BLaER1 treated with 17β-estradiol and CSF1 and Interleukin-3, amounts not matched to agents 10 nM and 100 nM (cell line): ENCODE results near the gene DGKZ.
A peak's percentile ranks its signal among the peaks of the same experiment; 100 is the strongest.

ENCODE experiments used
- H3K27ac ChIP-seq, 11 experiments: shearing (Covaris generic); formaldehyde crosslinking; 2 replicates each; pipeline ENCODE4 v1.8.1; 2022
- H3K27me3 ChIP-seq, 11 experiments: shearing (Covaris generic); formaldehyde crosslinking; 2 replicates each; pipeline ENCODE4 v1.8.1; 2022
- H3K36me3 ChIP-seq, 11 experiments: shearing (Covaris generic); formaldehyde crosslinking; 2 replicates each; pipeline ENCODE4 v1.8.1; 2022
- H3K4me1 ChIP-seq, 10 experiments: shearing (Covaris generic); formaldehyde crosslinking; 2 replicates each; pipeline ENCODE4 v1.8.1; 2022
- H3K4me2 ChIP-seq, 11 experiments: shearing (Covaris generic); formaldehyde crosslinking; 2 replicates each; pipeline ENCODE4 v1.8.1; 2022
- H3K4me3 ChIP-seq, 10 experiments: shearing (Covaris generic); formaldehyde crosslinking; 2 replicates each; pipeline ENCODE4 v1.8.1; 2022
- H3K9ac ChIP-seq, 11 experiments: shearing (Covaris generic); formaldehyde crosslinking; 2 replicates each; pipeline ENCODE4 v1.8.1; 2022
- H3K9me3 ChIP-seq, 11 experiments: shearing (Covaris generic); formaldehyde crosslinking; replicated peaks in 1 of 11; 2 replicates each; pipeline ENCODE4 v1.8.1; 2022
- H4K20me1 ChIP-seq, 11 experiments: shearing (Covaris generic); formaldehyde crosslinking; 2 replicates each; pipeline ENCODE4 v1.8.1; 2022
- Cebpa-rat ChIP-seq, 11 experiments: shearing (Covaris generic); IDR thresholded peaks; 2 replicates each; pipeline ENCODE4 v1.8.1; 2022

Gene DGKZ

DNA sequence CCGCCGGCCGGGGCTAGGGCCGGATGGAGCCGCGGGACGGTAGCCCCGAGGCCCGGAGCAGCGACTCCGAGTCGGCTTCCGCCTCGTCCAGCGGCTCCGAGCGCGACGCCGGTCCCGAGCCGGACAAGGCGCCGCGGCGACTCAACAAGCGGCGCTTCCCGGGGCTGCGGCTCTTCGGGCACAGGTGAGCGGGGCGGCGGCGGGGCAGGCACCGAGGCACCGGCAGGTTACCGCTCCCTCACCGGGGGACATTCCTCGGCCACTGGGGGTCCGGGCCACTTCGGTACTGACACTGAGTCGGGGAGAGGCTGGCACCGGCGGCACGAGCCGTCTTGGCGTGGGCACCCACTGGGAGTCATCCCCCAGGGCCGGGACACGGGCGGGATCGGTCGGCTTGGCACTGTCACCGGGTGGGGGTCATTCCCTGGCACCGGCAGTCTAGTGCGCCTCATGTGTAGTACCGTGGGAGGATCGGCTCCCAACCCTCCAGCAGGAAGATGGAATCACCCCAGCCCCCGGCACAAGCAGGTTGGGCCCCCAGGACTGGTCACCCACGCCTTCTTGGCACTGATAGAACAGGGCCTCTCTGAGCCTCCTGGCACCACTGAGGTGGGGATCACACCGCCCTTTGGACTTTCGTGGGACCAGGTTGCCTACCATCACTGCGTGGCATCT lies 511 bp downstream of the DGKZ start:
- H3K9me3 ChIP-seq: no peaks in the 10 kb centered on the region
- H3K27me3 ChIP-seq: no peaks in the 10 kb centered on the region; a peak in 1 of 22 replicates
- H3K4me3 ChIP-seq: peak overlapping the region; percentile 84 to 99 (median 96)
- peaks cover 74 to 90% (median 83%) of the 10 kb centered on the region in 10 experiments for H3K4me1 ChIP-seq
- H4K20me1 ChIP-seq: peaks cover 49 to 67% (median 52%) of the 10 kb centered on the region in 11 experiments
- H3K27ac ChIP-seq: peak overlapping the region; percentile 63 to 95 (median 87)
- peak overlapping the region; percentile 88 to 97 (median 93) for H3K9ac ChIP-seq
- peaks cover 0 to 28% (median 12%) of the 10 kb centered on the region in 11 experiments; a peak in 14 of 22 replicates for H3K36me3 ChIP-seq
- TF ChIP-seq Cebpa-rat (IDR thresholded peaks at IDR 0.05): no peak
- H3K4me2 ChIP-seq: peak overlapping the region; percentile 98 to 100 (median 99)

- Histone ChIP-seq H3K4me1 (peaks cover 81 to 90% (median 84%) of the 10 kb centered on the region in 10 experiments), H3K9ac (peak overlapping the region; percentile 88 to 97 (median 93)), H3K27me3 (no peaks in the 10 kb centered on the region; a peak in 1 of 22 replicates)
Observed at GRCh38 chr11:46348566-46349401, 1.5 kb downstream of the DGKZ start.

GRCh38 chr11:46350695-46351094 lies 3.4 kb downstream of the DGKZ start:
- Histone ChIP-seq H3K27me3 (no peaks in the 10 kb centered on the region; a peak in 1 of 22 replicates), H4K20me1 (peaks cover 73 to 96% (median 80%) of the 10 kb centered on the region in 11 experiments), H3K4me2 (peak overlapping the region; percentile 57 to 73 (median 66); a peak in 20 of 22 replicates), H3K27ac (peak overlapping the region in 3 of 11 experiments; percentile 6 to 49 (median 14); a peak in 5 of 22 replicates), H3K9ac (peak overlapping the region; percentile 13 to 69 (median 47); a peak in 19 of 22 replicates), H3K36me3 (peaks cover 1 to 50% (median 26%) of the 10 kb centered on the region in 11 experiments; a peak in 17 of 22 replicates), H3K4me3 (no peak overlapping the region), H3K9me3 (no peaks in the 10 kb centered on the region), H3K4me1 (peaks cover 77 to 84% (median 80%) of the 10 kb centered on the region in 10 experiments)
- TF ChIP-seq Cebpa-rat (IDR thresholded peaks at IDR 0.05): no peak

More at GRCh38 chr11:46348566-46349401, 1.5 kb downstream of the DGKZ start:
- Histone ChIP-seq H3K9me3 (no peaks in the 10 kb centered on the region), H3K4me3 (peak overlapping the region; percentile 84 to 99 (median 96)), H4K20me1 (peaks cover 59 to 77% (median 62%) of the 10 kb centered on the region in 11 experiments), H3K4me2 (peak overlapping the region; percentile 98 to 100 (median 99)), H3K27ac (peak overlapping the region in 10 of 11 experiments; percentile 83 to 95 (median 88); a peak in 18 of 22 replicates), H3K36me3 (peaks cover 0 to 38% (median 22%) of the 10 kb centered on the region in 11 experiments; a peak in 14 of 22 replicates)
- no peak for TF ChIP-seq Cebpa-rat (IDR thresholded peaks at IDR 0.05)

GRCh38 chr11:46351148-46351547 lies 3.9 kb downstream of the DGKZ start:
- Histone ChIP-seq H3K9ac (peak overlapping the region; percentile 13 to 69 (median 47); a peak in 21 of 22 replicates), H3K9me3 (no peaks in the 10 kb centered on the region), H3K4me3 (no peak overlapping the region), H3K36me3 (peaks cover 6 to 55% (median 28%) of the 10 kb centered on the region in 11 experiments; a peak in 18 of 22 replicates), H3K27me3 (no peaks in the 10 kb centered on the region; a peak in 1 of 22 replicates), H4K20me1 (peaks cover 73 to 98% (median 84%) of the 10 kb centered on the region in 11 experiments), H3K27ac (peak overlapping the region in 5 of 11 experiments; percentile 6 to 49 (median 18); a peak in 9 of 22 replicates), H3K4me1 (peaks cover 75 to 87% (median 78%) of the 10 kb centered on the region in 10 experiments), H3K4me2 (peak overlapping the region; percentile 57 to 73 (median 66))
- TF ChIP-seq Cebpa-rat (IDR thresholded peaks at IDR 0.05): no peak

DNA sequence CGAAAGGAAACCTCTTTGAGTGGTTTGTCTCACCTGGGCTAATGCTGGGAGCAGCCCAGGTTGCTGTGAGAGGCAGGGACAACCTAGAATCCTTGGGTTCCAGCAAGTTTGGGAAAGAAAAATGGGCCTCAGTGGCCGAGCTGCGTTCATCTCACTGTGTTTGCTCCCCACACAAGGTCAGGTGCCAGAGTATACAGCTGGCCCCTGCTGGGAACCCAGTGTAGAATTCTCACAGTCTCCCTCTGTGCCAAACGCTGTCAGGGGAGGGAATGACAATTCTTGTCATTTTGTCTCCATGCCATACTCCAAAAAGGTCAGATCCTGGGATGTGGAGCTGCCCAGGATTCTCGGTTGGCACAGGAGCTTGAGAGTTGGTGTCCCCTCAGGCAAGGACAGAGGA lies 4.3 kb downstream of the DGKZ start:
- Histone ChIP-seq H3K27me3 (no peaks in the 10 kb centered on the region), H3K27ac (peak overlapping the region in 8 of 11 experiments; percentile 6 to 49 (median 30); a peak in 11 of 22 replicates), H3K4me1 (peaks cover 72 to 87% (median 77%) of the 10 kb centered on the region in 10 experiments), H3K4me3 (no peak overlapping the region), H3K9ac (peak overlapping the region; percentile 24 to 69 (median 47); a peak in 19 of 22 replicates), H3K4me2 (peak overlapping the region; percentile 57 to 73 (median 66)), H4K20me1 (peaks cover 73 to 98% (median 89%) of the 10 kb centered on the region in 11 experiments), H3K36me3 (peaks cover 10 to 59% (median 33%) of the 10 kb centered on the region in 11 experiments; a peak in 18 of 22 replicates), H3K9me3 (no peaks in the 10 kb centered on the region)
- TF ChIP-seq Cebpa-rat (IDR thresholded peaks at IDR 0.05): no peak

DNA sequence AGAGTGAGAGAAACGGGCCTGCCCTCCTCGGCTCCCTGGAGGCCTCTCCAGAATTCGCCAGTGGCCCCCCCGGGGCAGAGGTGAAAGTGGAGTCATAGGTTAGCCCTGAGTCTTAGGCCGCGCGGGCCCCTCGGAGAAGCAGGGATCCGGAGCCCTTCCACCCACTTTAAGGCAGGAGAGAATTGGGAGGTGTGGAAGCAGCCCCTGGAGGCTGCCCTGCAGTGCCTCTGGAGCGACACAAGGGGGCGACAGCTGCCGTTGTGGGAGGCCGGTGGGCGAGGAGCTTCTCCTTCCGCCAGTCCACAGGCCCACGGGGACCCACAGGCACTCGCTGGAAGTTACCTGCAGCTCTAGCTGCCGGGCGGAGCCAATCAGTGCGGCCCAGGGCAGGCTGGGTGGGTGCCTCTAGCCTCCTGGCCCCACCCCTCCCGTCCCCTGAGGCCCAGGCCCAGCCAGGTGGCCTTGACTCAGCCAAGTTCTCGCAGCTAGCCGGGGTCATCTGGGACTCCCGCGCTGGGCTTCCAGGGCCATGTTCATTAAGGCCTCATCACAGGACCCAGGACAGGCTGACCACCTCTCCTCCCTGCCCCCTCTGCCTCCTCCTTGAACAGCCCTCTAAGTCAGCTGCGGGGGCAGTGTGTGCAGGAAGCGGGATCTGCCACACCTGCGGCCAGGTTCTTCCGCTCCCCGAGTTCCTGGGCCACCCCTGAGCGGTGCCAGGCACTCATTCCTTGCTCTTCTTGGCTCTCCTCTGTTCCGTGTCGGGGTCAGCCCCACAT lies 5.0 kb downstream of the DGKZ start:
- no peaks in the 10 kb centered on the region for H3K27me3 ChIP-seq
- peaks cover 77 to 100% (median 95%) of the 10 kb centered on the region in 11 experiments for H4K20me1 ChIP-seq
- peak overlapping the region in 8 of 11 experiments; percentile 6 to 49 (median 30); a peak in 14 of 22 replicates for H3K27ac ChIP-seq
- no peaks in the 10 kb centered on the region for H3K9me3 ChIP-seq
- H3K36me3 ChIP-seq: peaks cover 13 to 65% (median 35%) of the 10 kb centered on the region in 11 experiments; a peak in 18 of 22 replicates
- H3K4me1 ChIP-seq: peaks cover 70 to 90% (median 80%) of the 10 kb centered on the region in 10 experiments
- peak overlapping the region; percentile 24 to 69 (median 47); a peak in 19 of 22 replicates for H3K9ac ChIP-seq
- no peak for TF ChIP-seq Cebpa-rat (IDR thresholded peaks at IDR 0.05)
- H3K4me3 ChIP-seq: no peak overlapping the region; a peak in 1 of 20 replicates
- peak overlapping the region; percentile 57 to 73 (median 66) for H3K4me2 ChIP-seq

DNA sequence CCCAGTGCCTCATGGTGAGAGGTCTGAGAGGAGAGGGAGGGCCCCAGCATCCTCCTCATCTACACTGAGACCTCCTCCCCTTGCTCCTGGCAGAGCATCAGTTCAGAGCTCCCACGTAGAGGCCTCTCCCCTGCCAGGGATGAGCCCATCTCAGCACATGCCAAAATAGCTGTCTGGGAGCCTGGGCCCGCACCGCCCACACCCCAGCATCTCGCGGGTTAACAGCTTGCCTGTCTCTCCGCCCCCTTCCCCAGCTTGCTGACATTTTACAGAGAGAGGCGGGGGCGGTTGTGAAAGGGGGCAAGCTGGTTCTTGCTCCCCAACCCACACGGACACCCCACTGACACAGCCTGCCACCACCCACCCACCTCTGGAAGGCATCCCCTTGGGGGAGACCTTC lies 6.4 kb downstream of the DGKZ start:
- Histone ChIP-seq H3K4me1 (peaks cover 68 to 94% (median 79%) of the 10 kb centered on the region in 10 experiments), H3K9ac (peak overlapping the region; percentile 14 to 65 (median 44); a peak in 18 of 22 replicates), H3K4me2 (peak overlapping the region; percentile 47 to 73 (median 66)), H3K9me3 (no peaks in the 10 kb centered on the region), H3K27me3 (no peaks in the 10 kb centered on the region), H4K20me1 (peaks cover 74 to 100% (median 97%) of the 10 kb centered on the region in 11 experiments), H3K27ac (peak overlapping the region in 6 of 11 experiments; percentile 12 to 46 (median 38); a peak in 10 of 22 replicates), H3K36me3 (peaks cover 13 to 72% (median 43%) of the 10 kb centered on the region in 11 experiments; a peak in 18 of 22 replicates), H3K4me3 (no peak overlapping the region)
- no peak for TF ChIP-seq Cebpa-rat (IDR thresholded peaks at IDR 0.05)
